Thoracic aorta (tissue), 2 donors: ENCODE data around the gene HOXB8. TPM values are rescaled to one million over a fixed set of nuclear protein-coding genes. Genes with fewer than 3 reads are reported as not detected.

ENCODE experiments used
- ATAC-seq: fragments of 150-250 bp; one replicate; pipeline ENCODE4 v1.8.0; 2017; ENCODE audit warnings: low read depth; ENCODE audit not compliant: insufficient number of reproducible peaks, low FRiP score
- DNase-seq: peaks from one replicate; pipeline ENCODE4 v3.0.0-alpha.2; 2020; ENCODE audit warnings: low spot score
- H3K27ac ChIP-seq, 2 donors: fragments of 200-600 bp; sonication (generic); 1 replicate in 1 of 2; 2 replicates in 1 of 2; pipeline ENCODE4 v1.5.1; 2016; ENCODE audit warnings: mild to moderate bottlenecking in 2 of 2, moderate library complexity in 2 of 2
- H3K27me3 ChIP-seq: fragments of 200-600 bp; sonication (generic); replicated peaks from 2 replicates; pipeline ENCODE4 v1.6.0; 2016; ENCODE audit warnings: mild to moderate bottlenecking; ENCODE audit not compliant: insufficient read depth
- H3K36me3 ChIP-seq: fragments of 200-600 bp; sonication (generic); one replicate; pipeline ENCODE4 v1.5.1; 2016
- H3K4me1 ChIP-seq, 2 donors: fragments of 200-600 bp; sonication (generic); 1 replicate in 1 of 2; 2 replicates in 1 of 2; pipeline versions ENCODE4 v1.5.1 to v1.6.0; 2016; ENCODE audit warnings: low read depth in 2 of 2, mild to moderate bottlenecking in 1 of 2; ENCODE audit not compliant: control insufficient read depth in 1 of 2
- H3K4me3 ChIP-seq: fragments of 200-600 bp; sonication (generic); 2 replicates; pipeline ENCODE4 v1.5.1; 2016; ENCODE audit warnings: mild to moderate bottlenecking
- H3K9me3 ChIP-seq: fragments of 200-600 bp; sonication (generic); 2 replicates; pipeline ENCODE4 v1.5.1; 2016
- CTCF ChIP-seq: fragments of 200-600 bp; sonication (generic); IDR thresholded peaks from one replicate; pipeline ENCODE4 v1.5.1; 2019; ENCODE audit warnings: antibody characterized with exemption
- total RNA-seq, 2 donors: library from RNA; depleted of rRNA; stranded (reverse); fragments of >200 nt; gene quantifications; one replicate each; pipeline versions ENCODE4 v1.1.0 to v1.2.3, GENCODE V29; 2016

HOXB8 gene
- total RNA-seq, 2 donors from 2014 or later: 1.4 TPM; not detected in 1

DNA sequence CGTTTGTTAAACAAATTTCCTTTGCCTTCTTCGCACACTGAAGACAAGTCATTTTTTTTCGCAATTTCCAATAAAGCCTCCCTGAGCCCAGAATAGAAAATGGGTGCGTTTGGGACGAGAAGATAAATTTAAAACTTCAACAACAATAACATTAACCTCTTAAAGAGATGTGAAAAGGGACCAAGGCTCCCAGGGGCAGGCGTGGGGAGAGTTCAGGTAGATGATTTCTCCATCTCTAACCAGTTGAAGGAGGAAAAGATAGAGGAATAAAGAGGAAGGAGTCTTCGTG, 35.7 kb downstream of the HOXB8 start:
- ATAC-seq (no peak), DNase-seq (no peak)
- Histone ChIP-seq H3K36me3 (no peaks in the 10 kb centered on the region), H3K4me1 (peaks cover 17 to 56% of the 10 kb centered on the region in 2 donors), H3K27ac (peak overlapping the region; percentile 84 to 97), H3K27me3 (no peaks in the 10 kb centered on the region), H3K4me3 (peak overlapping the region; percentile 72), H3K9me3 (no peaks in the 10 kb centered on the region)
- no peak for TF ChIP-seq CTCF

DNA sequence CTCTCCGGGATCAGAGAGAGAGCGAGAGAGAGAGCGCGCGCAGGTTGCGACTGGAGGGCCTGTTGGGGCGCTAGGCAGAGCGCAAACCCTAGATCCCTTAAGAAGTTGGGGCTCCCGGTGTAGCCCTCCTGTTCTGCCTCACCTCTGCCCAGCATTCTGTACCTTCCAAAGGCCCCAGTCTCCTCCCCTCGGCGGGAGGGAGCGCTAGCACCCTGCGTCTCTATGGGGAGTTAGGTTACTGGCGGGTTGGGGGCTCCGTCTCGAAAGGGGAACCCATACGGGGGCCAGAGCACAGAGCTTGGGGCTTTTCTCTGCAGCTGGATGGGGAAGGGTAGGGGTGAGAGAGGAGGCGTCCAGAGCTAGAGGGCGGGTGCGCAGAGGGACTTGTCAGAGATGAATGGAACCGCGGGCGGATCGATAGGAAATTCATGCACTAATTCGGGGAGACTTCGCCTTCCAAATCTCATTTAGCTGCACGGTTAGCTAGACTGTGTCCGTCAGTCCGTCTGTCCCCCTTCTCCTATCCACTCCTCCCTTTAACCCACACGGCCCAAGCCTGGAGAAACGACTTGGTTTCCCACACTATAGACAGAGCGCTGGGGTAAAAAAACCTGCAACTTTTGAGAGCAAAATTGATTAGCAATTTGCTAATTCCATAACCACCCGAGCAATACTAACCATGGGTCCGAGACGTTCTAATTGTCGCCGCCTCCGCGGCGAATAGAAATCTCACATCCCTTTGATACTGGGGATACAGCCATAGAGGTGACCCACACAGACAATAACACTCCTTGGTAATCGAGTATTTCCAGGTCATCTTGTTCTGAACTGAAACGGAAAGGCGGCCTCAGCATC, 36.2 kb downstream of the HOXB8 start:
- no peak for TF ChIP-seq CTCF
- ATAC-seq (no peak), DNase-seq (no peak)
- Histone ChIP-seq H3K27ac (peak overlapping the region; percentile 84 to 97), H3K4me3 (peak overlapping the region; percentile 72), H3K27me3 (no peaks in the 10 kb centered on the region), H3K36me3 (no peaks in the 10 kb centered on the region), H3K4me1 (peaks cover 17 to 56% of the 10 kb centered on the region in 2 donors), H3K9me3 (no peaks in the 10 kb centered on the region)

DNA sequence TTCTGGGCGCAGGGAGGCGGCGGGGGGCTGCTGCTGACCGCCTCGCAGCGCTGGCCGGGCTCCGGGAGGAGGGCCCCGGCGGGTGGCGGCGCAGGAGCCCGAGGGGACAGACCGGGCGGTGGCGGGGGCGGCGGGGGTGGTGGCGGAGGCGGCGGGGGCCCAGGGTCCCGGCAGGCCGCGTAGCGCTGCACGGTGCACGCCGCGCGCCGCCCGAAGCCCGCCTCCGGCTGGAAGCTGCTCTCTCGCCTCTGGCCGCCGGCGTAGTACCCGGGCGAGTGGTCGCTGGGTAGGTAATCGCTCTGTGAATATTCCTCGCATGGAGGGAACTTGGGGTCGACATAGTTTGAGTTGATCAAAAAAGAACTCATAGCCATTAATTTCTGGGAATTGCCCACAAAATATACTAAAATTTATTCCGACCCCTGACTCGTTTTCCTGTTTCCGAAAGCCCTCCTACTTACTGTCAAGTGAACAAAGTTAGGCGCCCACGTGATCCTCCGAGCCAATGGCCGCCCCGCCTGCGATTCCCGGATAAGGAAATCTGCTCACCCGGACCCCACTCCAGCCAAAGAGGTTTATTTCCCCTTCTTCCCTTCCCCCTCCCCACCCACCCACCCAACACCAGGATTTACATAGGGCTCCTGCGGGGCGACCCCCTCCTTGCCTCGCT, 37.0 kb downstream of the HOXB8 start, which contains the start of gene HOXB4:
TSS of gene HOXB4 (minus strand) at position 405 of the 670 bp plus-strand sequence. CDS start at position 374, 31 bp downstream.
- Histone ChIP-seq H3K4me3 (peak within 1 kb of the TSS; percentile 72), H3K4me1 (peaks cover 20 to 57% of the 10 kb centered on the region in 2 donors), H3K27me3 (no peaks in the 10 kb centered on the region), H3K9me3 (no peaks in the 10 kb centered on the region), H3K36me3 (no peaks in the 10 kb centered on the region), H3K27ac (peak within 1 kb of the TSS; percentile 89 to 97)
- TF ChIP-seq CTCF: no peak
- DNase-seq: peak; percentile 64
- ATAC-seq: no peak

- Histone ChIP-seq H3K4me1 (peaks cover 21 to 57% of the 10 kb centered on the region in 2 donors), H3K27ac (peak overlapping the region; percentile 89 to 97), H3K36me3 (no peaks in the 10 kb centered on the region), H3K9me3 (no peaks in the 10 kb centered on the region), H3K4me3 (peak overlapping the region; percentile 72), H3K27me3 (no peaks in the 10 kb centered on the region)
- ATAC-seq: peak; percentile 21
- DNase-seq: no peak
- TF ChIP-seq CTCF: no peak
Measured at GRCh38 chr17:48577330-48577945, 37.7 kb downstream of the HOXB8 start.
